Choroid plexus epithelial cell (primary cell): ENCODE measurements around the gene CTSC.

Experiments used
- DNase-seq: peaks from one replicate; pipeline ENCODE4 v3.0.0-alpha.2; 2010; ENCODE audit warnings: low read depth
- H3K4me3 ChIP-seq: 2 replicates; pipeline ENCODE4 v1.5.1; 2011; ENCODE audit warnings: low read depth, mild to moderate bottlenecking, control low read depth, low read length, moderate library complexity
- TF ChIP-seq, protein P1 (sequence below): conservative IDR thresholded peaks from 2 replicates; pipeline ENCODE4 v1.5.1; 2011; ENCODE audit warnings: low read depth, mild to moderate bottlenecking, control low read depth, inconsistent platforms, low read length, moderate library complexity

CTSC gene

DNA sequence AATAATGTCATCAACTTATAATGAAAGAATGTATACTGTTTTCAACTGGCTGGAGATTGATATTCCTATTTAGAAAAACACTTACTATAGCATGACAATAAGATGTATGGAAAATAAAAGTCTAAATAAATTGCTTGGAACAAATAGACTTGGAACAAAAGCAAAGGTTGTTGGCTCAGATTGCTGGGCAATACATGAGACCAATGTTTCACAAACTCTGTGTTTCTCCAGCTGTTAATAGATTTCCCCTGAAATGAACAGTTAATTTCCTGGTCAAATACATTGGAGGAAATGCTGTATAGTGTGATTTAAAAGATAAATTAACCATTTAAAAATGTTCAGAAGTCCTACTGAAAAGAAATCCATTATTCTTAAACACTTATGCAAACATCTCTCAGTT lies 40.1 kb upstream of the CTSC start:
- DNase-seq: no peak
- H3K4me3 ChIP-seq: no peak overlapping the region
- TF ChIP-seq, protein P1, sequence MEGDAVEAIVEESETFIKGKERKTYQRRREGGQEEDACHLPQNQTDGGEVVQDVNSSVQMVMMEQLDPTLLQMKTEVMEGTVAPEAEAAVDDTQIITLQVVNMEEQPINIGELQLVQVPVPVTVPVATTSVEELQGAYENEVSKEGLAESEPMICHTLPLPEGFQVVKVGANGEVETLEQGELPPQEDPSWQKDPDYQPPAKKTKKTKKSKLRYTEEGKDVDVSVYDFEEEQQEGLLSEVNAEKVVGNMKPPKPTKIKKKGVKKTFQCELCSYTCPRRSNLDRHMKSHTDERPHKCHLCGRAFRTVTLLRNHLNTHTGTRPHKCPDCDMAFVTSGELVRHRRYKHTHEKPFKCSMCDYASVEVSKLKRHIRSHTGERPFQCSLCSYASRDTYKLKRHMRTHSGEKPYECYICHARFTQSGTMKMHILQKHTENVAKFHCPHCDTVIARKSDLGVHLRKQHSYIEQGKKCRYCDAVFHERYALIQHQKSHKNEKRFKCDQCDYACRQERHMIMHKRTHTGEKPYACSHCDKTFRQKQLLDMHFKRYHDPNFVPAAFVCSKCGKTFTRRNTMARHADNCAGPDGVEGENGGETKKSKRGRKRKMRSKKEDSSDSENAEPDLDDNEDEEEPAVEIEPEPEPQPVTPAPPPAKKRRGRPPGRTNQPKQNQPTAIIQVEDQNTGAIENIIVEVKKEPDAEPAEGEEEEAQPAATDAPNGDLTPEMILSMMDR: no peak

DNA sequence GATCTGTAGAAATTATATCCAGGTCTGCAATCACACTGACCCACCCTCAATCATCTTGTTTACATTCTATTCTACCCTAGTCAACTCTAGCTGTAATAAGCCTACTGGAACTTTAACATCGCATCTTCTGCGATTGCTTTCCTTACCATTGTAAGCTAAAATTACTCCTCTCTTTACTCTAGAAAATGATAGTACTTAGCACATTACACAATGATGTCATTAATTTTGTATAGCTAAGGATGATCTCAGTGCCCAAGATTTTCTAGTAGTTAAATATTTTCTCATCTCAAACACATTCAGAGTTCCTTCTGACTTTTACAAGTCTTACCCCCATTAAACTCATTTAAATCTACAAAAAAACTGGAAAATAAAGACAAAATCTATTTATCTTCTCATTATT lies 39.6 kb upstream of the CTSC start:
- no peak overlapping the region for H3K4me3 ChIP-seq
- no peak for DNase-seq
- TF ChIP-seq, protein P1: no peak

DNA sequence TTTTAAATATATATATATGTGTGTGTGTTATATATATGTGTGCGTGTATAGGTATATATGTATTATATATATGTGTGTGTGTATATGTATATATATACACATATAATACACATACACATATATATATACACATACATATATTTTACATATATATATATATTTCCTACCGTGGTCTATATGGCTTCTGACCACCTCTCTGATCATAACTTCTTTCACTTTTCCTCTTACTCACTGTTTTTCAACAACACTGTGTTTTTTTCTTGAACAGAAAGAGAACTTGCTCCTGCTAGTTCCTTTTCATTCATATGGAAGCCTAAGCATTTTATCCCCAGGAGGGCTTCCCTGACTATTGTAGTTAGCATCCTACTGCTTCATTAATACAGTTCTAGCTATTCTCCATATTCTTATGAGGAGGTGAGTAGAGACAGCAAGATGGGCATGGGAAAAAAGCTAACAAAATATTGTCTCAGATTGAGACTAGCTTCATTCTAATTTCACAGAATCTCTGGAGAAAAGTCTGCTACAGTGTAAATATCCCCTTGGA lies 38.5 kb upstream of the CTSC start:
- TF ChIP-seq, protein P1: no peak
- DNase-seq: no peak
- no peak overlapping the region for H3K4me3 ChIP-seq

DNA sequence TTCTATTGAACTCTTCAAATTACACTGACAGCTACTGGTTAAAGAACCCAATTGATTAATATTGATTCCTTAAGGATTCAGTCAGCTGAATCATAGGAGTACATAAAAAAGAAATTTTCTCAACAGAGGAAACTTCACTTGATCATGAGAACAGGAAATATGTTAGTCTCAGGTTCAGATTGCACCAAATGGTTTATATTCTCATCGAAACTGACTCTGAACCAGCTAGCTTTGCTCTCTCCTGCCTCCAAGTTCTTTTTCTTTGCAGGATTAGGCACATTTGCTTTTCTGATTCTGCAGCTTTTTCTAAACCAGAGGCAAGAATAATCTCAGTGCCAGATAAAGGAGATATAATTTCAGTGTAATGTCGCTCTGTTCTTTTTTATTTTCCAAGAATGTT lies 33.2 kb upstream of the CTSC start:
- DNase-seq: no peak
- H3K4me3 ChIP-seq: no peak overlapping the region
- TF ChIP-seq, protein P1: no peak

DNA sequence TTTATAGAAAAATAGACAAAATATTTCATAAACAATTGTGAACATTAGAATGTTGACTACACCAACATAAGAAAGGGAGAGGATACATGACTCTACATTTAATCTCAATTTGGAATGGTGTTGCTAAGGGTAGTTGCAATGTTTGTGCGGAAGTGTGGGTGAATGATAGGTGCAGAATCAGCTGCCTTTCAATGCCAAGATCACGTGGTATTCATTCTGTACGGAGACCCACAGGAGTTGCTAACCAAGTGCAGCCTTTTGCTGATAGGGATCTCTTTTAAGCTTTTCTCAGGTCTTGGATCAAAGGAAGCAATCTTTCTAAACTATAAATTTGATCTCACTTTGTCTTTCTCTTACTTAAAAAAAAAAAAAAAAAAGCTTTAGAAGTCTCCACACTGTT lies 29.8 kb upstream of the CTSC start:
- TF ChIP-seq, protein P1: no peak
- no peak for DNase-seq
- no peak overlapping the region for H3K4me3 ChIP-seq

DNA sequence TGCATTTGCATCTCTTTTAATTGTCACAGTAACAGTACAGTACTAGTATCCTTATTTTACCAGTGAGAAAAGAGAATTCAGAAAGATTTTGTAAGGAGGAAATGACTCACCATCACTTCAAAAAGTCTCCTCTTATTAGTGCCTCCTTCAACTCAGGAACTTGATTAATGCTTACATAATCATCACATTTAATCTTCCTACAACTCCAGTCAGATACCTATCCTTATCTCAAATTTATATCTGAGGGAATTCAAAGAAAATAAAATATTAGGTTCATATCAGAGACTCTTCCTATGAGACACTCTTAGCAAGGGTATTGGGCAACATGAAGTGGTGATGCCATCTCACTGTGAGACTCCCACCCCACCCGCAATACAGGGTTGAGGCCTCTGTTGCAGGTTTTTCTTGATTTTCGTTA lies 26.1 kb upstream of the CTSC start:
- TF ChIP-seq, protein P1: no peak
- peak; percentile 54 for DNase-seq
- H3K4me3 ChIP-seq: no peak overlapping the region

DNA sequence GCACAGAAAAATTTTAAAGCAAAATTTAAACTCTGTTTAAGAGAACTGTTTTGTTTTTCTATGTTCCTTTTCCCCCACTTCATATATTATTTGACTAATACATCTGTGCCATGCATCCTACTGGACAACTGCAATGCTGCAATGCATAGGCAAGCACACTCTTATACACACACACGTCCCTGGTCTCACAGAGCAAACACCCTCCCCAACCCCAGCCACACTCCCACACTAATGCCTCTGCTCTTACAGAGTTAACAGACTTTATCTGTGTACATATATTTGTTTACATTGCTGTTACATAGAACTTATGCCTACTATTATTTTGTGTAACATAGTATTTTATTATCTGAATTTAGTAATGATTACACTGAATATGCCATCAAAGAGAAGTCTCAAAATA lies 25.5 kb upstream of the CTSC start:
- TF ChIP-seq, protein P1: no peak
- no peak overlapping the region for H3K4me3 ChIP-seq
- DNase-seq: no peak
